PFSK-1 (cell line): Measurements from ENCODE around the gene PSMA8.

ENCODE experiments used
- POLR2AphosphoS5 ChIP-seq: IDR thresholded peaks from 2 replicates; pipeline ENCODE4 v1.6.1; 2012; ENCODE audit warnings: low read depth, mild to moderate bottlenecking, control low read depth, low read length, moderate library complexity
- REST ChIP-seq, 2 experiments: IDR thresholded peaks; 2 replicates each; pipeline versions ENCODE4 v1.6.1 to v1.8.0; 2011 to 2012; ENCODE audit warnings: low read depth in 2 of 2, low read length in 2 of 2, control low read depth in 1 of 2, inconsistent platforms in 1 of 2, mild to moderate bottlenecking in 1 of 2, moderate library complexity in 1 of 2; ENCODE audit not compliant: insufficient read depth in 1 of 2

- TF ChIP-seq POLR2AphosphoS5 (no peak), REST (IDR thresholded peaks at IDR 0.05; ENCODE audit: insufficient read depth in 1 of 2, low read depth in 2 of 2, low read length in 2 of 2) (no peak)
These were observed 36.8 kb upstream of the PSMA8 start for GRCh38 chr18:26096852-26097251.
